GM12878 (cell line): Measurements from ENCODE around the gene PHF20. TPM values are rescaled to one million over a fixed set of nuclear protein-coding genes. Genes with fewer than 3 reads are reported as not detected.

Experiments
- ATAC-seq: fragments of 200-7000 bp; cut with Tn5 transposase; 3 replicates; pipeline ENCODE4 v1.9.1; 2020; ENCODE audit warnings: mild to moderate bottlenecking, moderate library complexity
- BruUV-seq: library from RNA; stranded (reverse); fragments of 400-500 nt; replicated peaks from 2 replicates; lab custom pipeline; 2021; lab: Mats Ljungman, UMichigan
- CTCF ChIA-PET: fragments of 300-600 bp; sonication (Branson Sonifier 250); formaldehyde crosslinking; extraction: SDS; loops from one replicate; lab custom pipeline; 2021; ENCODE audit warnings: inconsistent platforms; lab: Yijun Ruan, JAX
- POLR2A ChIA-PET: fragments of 350-600 bp; formaldehyde crosslinking; extraction: SDS; loops from one replicate; lab custom pipeline; 2021; ENCODE audit warnings: inconsistent platforms; lab: Charles Lee
- RAD21 ChIA-PET: fragments of 300-600 bp; sonication (Branson Sonifier 250); formaldehyde crosslinking; loops from one replicate; lab custom pipeline; 2023; ENCODE audit warnings: antibody characterized with exemption; ENCODE audit not compliant: unreplicated experiment; lab: Charles Lee
- SMC1A ChIA-PET: fragments of 300-600 bp; sonication (Branson Sonifier 250); formaldehyde crosslinking; loops from one replicate; lab custom pipeline; 2023; ENCODE audit not compliant: unreplicated experiment, uncharacterized antibody; lab: Charles Lee
- DNase-seq: peaks from one replicate; pipeline ENCODE4 v3.0.0-alpha.2; 2011; ENCODE audit warnings: low read depth, low spot score
- FAIRE-seq: peaks from 3 replicates; lab custom pipeline; 2011; peaks lifted over from hg19 to GRCh38; lab: Jason Lieb, UNC
- H2AFZ ChIP-seq: 2 replicates; pipeline ENCODE4 v1.6.0; 2011; ENCODE audit warnings: low read depth, low read length, control low read depth; ENCODE audit not compliant: control insufficient read depth
- H3K27ac ChIP-seq: 2 replicates; pipeline ENCODE4 v1.5.1; 2011; ENCODE audit warnings: control low read depth; ENCODE audit not compliant: control insufficient read depth, insufficient read depth
- H3K27me3 ChIP-seq, 2 experiments: replicated peaks in 1 of 2; 2 replicates each; pipeline versions ENCODE4 v1.6.0 to v1.6.1; 2011; ENCODE audit warnings: low read length in 1 of 2; ENCODE audit not compliant: control insufficient read depth in 2 of 2, insufficient read depth in 2 of 2
- H3K36me3 ChIP-seq, 2 experiments: 2 replicates each; pipeline ENCODE4 v1.5.1; 2011; ENCODE audit warnings: low read length in 1 of 2; ENCODE audit not compliant: control insufficient read depth in 2 of 2, insufficient read depth in 2 of 2
- H3K4me1 ChIP-seq: 2 replicates; pipeline ENCODE4 v1.6.1; 2011; ENCODE audit warnings: mild to moderate bottlenecking, low read length, moderate library complexity, mixed read lengths; ENCODE audit not compliant: control insufficient read depth, insufficient read depth
- H3K4me2 ChIP-seq: 2 replicates; pipeline ENCODE4 v1.6.0; 2011; ENCODE audit warnings: control low read depth; ENCODE audit not compliant: control insufficient read depth, insufficient read depth
- H3K4me3 ChIP-seq: fragments of 200-600 bp; sonication (generic); 2 replicates; pipeline ENCODE4 v1.5.1; 2016
- H3K79me2 ChIP-seq: 2 replicates; pipeline ENCODE4 v1.6.0; 2011; ENCODE audit warnings: low read length; ENCODE audit not compliant: control insufficient read depth, insufficient read depth
- H3K9ac ChIP-seq: 2 replicates; pipeline ENCODE4 v1.8.0; 2011; ENCODE audit warnings: low read length, control low read depth, mixed read lengths; ENCODE audit not compliant: control insufficient read depth, insufficient read depth
- H3K9me3 ChIP-seq: replicated peaks from 3 replicates; pipeline ENCODE4 v1.5.1; 2011; ENCODE audit warnings: mild to moderate bottlenecking, low read length; ENCODE audit not compliant: control insufficient read depth, insufficient read depth
- H4K20me1 ChIP-seq: 2 replicates; pipeline ENCODE4 v1.6.0; 2011; ENCODE audit not compliant: control insufficient read depth, insufficient read depth
- ATF7 ChIP-seq: fragments of 450-650 bp; IDR thresholded peaks from 2 replicates; pipeline ENCODE4 v1.6.1; 2016; ENCODE audit warnings: low read depth, mild to moderate bottlenecking
- ETV6 ChIP-seq, 2 experiments: fragments of 450-650 bp in 1 of 2; IDR thresholded peaks in 1 of 2; conservative IDR thresholded peaks in 1 of 2; 2 replicates each; pipeline ENCODE4 v1.6.1; 2014; ENCODE audit warnings: antibody characterized with exemption in 1 of 2, borderline replicate concordance in 1 of 2, low read depth in 1 of 2, mild to moderate bottlenecking in 1 of 2, moderate library complexity in 1 of 2
- LARP7 ChIP-seq: fragments of 450-650 bp; IDR thresholded peaks from 2 replicates; pipeline ENCODE4 v1.6.1; 2017; ENCODE audit warnings: mild to moderate bottlenecking
- RELA ChIP-seq: fragments of 450-650 bp; IDR thresholded peaks from 2 replicates; pipeline ENCODE4 v1.8.0; 2014; ENCODE audit warnings: borderline replicate concordance; ENCODE audit not compliant: partially characterized antibody
- SMARCA5 ChIP-seq: fragments of 450-650 bp; IDR thresholded peaks from 2 replicates; pipeline ENCODE4 v1.6.1; 2017; ENCODE audit warnings: mild to moderate bottlenecking
- TBL1XR1 ChIP-seq: IDR thresholded peaks from 2 replicates; pipeline ENCODE4 v1.6.1; 2012; ENCODE audit warnings: low read depth, low read length, improper control_type of control experiment
- ZBED1 ChIP-seq: IDR thresholded peaks from 2 replicates; pipeline ENCODE4 v1.6.1; 2016; ENCODE audit warnings: borderline replicate concordance
- WGBS: methylation state at CpG from one replicate; pipeline ENCODE4 v1.1.6; 2016; ENCODE audit warnings: low lambda C conversion rate; ENCODE audit not compliant: insufficient replicate concordance, insufficient coverage; ENCODE audit errors: missing lambda C conversion rate; 5-methylcytosine and 5-hydroxymethylcytosine counted together
- in situ Hi-C: fragments of 300-500 bp; cut with MboI; formaldehyde crosslinking; loops from 9 replicates; pipeline ENCODE4 v1.14.3; 2018; ENCODE audit warnings: mixed read lengths
- intact Hi-C: fragments of 100-400 bp; cut with micrococcal nuclease; formaldehyde crosslinking; loops from one replicate; pipeline ENCODE4 v1.14.2; 2022; ENCODE audit not compliant: unreplicated experiment
- polyA plus RNA-seq, 11 experiments: library from polyadenylated mRNA; depleted of rRNA in 4 of 11; unstranded in 6 of 11; stranded (reverse) in 5 of 11; fragments of >200 nt; fragmentation: Nextera tagmentation in 4 of 11; fragmentation: Illumina TruSeq in 1 of 11; extraction: Ambion mirVana in 4 of 11; extraction: Trizol in 1 of 11; gene quantifications; 1 replicate in 1 of 11; 2 replicates in 10 of 11; pipeline versions ENCODE4 v1.2.1 to v1.2.3, GENCODE V29; 2011 to 2016; ENCODE audit warnings: inconsistent platforms in 2 of 11, missing spikeins in 2 of 11, low read depth in 1 of 11
- total RNA-seq, 4 experiments: library from RNA; depleted of rRNA in 3 of 4; stranded (reverse); fragments of >200 nt in 3 of 4; fragmentation: Illumina TruSeq in 1 of 4; extraction: Trizol in 1 of 4; gene quantifications; 2 replicates each; pipeline versions ENCODE4 v1.2.1 to v1.2.3, GENCODE V29; 2013 to 2021
- TF ChIP-seq, protein P1 (sequence below), 3 experiments: IDR thresholded peaks in 2 of 3; conservative IDR thresholded peaks in 1 of 3; 2 replicates each; pipeline ENCODE4 v1.5.1; 2011; ENCODE audit warnings: low read depth in 3 of 3, low read length in 3 of 3, mild to moderate bottlenecking in 3 of 3, control low read depth in 2 of 3, moderate library complexity in 2 of 3, inconsistent platforms in 1 of 3, mixed read lengths in 1 of 3; ENCODE audit not compliant: control insufficient read depth in 2 of 3, insufficient read depth in 1 of 3; ENCODE audit errors: extremely low read depth in 1 of 3
- TF ChIP-seq, protein P2 (sequence below): fragments of 450-650 bp; IDR thresholded peaks from 2 replicates; pipeline ENCODE4 v1.6.1; 2017; ENCODE audit warnings: antibody characterized with exemption, mild to moderate bottlenecking, moderate library complexity

The PHF20 gene
- total and polyA plus RNA-seq, 10 of the 15 experiments (the other 5 are each of a cell fraction or from before 2014, with no cell fraction given) = 31.6 to 91.2 (median 46.8) TPM

DNA sequence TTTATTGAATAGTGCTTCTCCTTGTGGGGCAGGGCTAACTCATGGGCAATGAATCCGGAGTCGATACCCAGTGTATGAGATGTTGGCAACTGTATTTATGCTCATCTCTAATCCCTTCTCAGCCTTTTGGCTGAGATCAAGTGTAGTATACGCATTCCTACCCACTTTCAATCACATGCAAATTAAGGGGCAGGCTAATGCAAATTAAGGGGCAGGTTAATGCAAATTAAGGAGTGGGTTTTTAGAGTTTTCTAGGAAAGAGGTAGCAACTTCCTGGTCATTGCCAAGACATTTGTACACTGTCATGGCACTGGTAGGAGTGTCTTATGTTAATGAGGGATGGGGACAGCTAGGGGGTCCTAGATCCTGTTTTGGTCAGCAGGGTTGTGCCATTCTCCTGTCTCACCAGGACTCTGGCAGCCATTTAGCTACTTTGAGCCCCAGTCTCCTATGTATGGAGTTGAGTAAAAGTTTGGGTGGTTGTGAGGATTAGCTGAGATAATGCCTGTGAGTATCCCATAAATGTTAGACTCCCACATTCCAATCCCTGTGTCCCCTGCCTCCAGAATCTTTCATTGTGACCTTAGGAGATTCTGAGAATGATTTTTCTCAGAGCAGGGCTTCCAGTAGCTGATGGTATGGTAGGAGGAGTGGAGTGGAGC is 196.3 kb downstream of the PHF20 start, which contains the start of gene CNBD2:
TSS of gene CNBD2 (plus strand) at position 612 of the 662 bp plus-strand sequence. CDS start 173 bp downstream, outside the sequence.
- CTCF ChIA-PET = interaction anchor here (0.7 to 1.3 kb wide), 3 partner anchors 14 to 521 kb away, joined by 3 to 4 read pairs (median 3); partner anchors contain the start of gene SCAND1

More for the DNA sequence above, 196.3 kb downstream of the PHF20 start, which contains the start of gene CNBD2:
- in situ Hi-C loops (no loop called here), intact Hi-C loops (no loop called here)
- FAIRE-seq (no peak), DNase-seq (no peak), ATAC-seq (no peak)
- no peak within 1 kb of the TSS for H3K27ac ChIP-seq
- H3K4me1 ChIP-seq = no peaks in the 10 kb centered on the region
- ChIA-PET POLR2A (no interaction called here), RAD21 (interaction anchor here (1.0 kb wide), 1 partner anchor 14 kb away, joined by 3 read pairs; no protein-coding TSS in a partner anchor), SMC1A (interaction anchor here (1.8 kb wide), 1 partner anchor 13 kb away, joined by 4 read pairs; no protein-coding TSS in a partner anchor)
- H3K9ac ChIP-seq = no peak within 1 kb of the TSS
- no peaks in the 10 kb centered on the region for H3K79me2 ChIP-seq
- no peaks in the 10 kb centered on the region for H4K20me1 ChIP-seq
- no peak within 1 kb of the TSS for H2AFZ ChIP-seq
- TF ChIP-seq ZBED1 = no peak
- no peak for TF ChIP-seq LARP7
- no peak for TF ChIP-seq ETV6 (conservative IDR thresholded peaks at IDR 0.05 in 1 of 2, IDR thresholded peaks at IDR 0.05 in 1 of 2; ENCODE audit: borderline replicate concordance in 1 of 2, low read depth in 1 of 2)
- no peak for TF ChIP-seq ATF7
- no peak for TF ChIP-seq SMARCA5
- TF ChIP-seq TBL1XR1 = no peak
- TF ChIP-seq RELA = no peak
- TF ChIP-seq, protein P1, sequence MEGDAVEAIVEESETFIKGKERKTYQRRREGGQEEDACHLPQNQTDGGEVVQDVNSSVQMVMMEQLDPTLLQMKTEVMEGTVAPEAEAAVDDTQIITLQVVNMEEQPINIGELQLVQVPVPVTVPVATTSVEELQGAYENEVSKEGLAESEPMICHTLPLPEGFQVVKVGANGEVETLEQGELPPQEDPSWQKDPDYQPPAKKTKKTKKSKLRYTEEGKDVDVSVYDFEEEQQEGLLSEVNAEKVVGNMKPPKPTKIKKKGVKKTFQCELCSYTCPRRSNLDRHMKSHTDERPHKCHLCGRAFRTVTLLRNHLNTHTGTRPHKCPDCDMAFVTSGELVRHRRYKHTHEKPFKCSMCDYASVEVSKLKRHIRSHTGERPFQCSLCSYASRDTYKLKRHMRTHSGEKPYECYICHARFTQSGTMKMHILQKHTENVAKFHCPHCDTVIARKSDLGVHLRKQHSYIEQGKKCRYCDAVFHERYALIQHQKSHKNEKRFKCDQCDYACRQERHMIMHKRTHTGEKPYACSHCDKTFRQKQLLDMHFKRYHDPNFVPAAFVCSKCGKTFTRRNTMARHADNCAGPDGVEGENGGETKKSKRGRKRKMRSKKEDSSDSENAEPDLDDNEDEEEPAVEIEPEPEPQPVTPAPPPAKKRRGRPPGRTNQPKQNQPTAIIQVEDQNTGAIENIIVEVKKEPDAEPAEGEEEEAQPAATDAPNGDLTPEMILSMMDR (IDR thresholded peaks at IDR 0.05 in 2 of 3, conservative IDR thresholded peaks at IDR 0.05 in 1 of 3; ENCODE audit: control insufficient read depth in 2 of 3, extremely low read depth in 1 of 3, insufficient read depth in 1 of 3, low read depth in 3 of 3, low read length in 3 of 3) = no peak
- TF ChIP-seq, protein P2, sequence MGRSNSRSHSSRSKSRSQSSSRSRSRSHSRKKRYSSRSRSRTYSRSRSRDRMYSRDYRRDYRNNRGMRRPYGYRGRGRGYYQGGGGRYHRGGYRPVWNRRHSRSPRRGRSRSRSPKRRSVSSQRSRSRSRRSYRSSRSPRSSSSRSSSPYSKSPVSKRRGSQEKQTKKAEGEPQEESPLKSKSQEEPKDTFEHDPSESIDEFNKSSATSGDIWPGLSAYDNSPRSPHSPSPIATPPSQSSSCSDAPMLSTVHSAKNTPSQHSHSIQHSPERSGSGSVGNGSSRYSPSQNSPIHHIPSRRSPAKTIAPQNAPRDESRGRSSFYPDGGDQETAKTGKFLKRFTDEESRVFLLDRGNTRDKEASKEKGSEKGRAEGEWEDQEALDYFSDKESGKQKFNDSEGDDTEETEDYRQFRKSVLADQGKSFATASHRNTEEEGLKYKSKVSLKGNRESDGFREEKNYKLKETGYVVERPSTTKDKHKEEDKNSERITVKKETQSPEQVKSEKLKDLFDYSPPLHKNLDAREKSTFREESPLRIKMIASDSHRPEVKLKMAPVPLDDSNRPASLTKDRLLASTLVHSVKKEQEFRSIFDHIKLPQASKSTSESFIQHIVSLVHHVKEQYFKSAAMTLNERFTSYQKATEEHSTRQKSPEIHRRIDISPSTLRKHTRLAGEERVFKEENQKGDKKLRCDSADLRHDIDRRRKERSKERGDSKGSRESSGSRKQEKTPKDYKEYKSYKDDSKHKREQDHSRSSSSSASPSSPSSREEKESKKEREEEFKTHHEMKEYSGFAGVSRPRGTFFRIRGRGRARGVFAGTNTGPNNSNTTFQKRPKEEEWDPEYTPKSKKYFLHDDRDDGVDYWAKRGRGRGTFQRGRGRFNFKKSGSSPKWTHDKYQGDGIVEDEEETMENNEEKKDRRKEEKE = no peak
- H3K27me3 ChIP-seq = no peaks in the 10 kb centered on the region; a peak in 2 of 4 replicates
- 91% methylated on average over 3 of the region's 3 CpGs for WGBS
- no peaks in the 10 kb centered on the region for H3K9me3 ChIP-seq
- H3K36me3 ChIP-seq = no peaks in the 10 kb centered on the region
- BruUV-seq = no TSS peak
- H3K4me2 ChIP-seq = no peak within 1 kb of the TSS
- H3K4me3 ChIP-seq = no peak within 1 kb of the TSS
